SK-N-MC (cell line): ENCODE measurements around the gene ITPKC.
"Not testable (repeated sequence)": the region's sequence is repeated elsewhere in the genome, so short reads cannot be mapped to it uniquely, and the experiment has no call there.

Experiments used
- DNase-seq: peaks from one replicate; pipeline ENCODE4 v3.0.0-alpha.2; 2011; ENCODE audit warnings: low read depth, low spot score
- H3K27ac ChIP-seq: fragments of 200-600 bp; sonication (generic); 2 replicates; pipeline ENCODE4 v1.5.1; 2016; ENCODE audit warnings: mixed run types
- H3K36me3 ChIP-seq: fragments of 200-600 bp; sonication (generic); 2 replicates; pipeline ENCODE4 v1.6.1; 2017; ENCODE audit warnings: antibody characterized with exemption, low read length, mixed read lengths; ENCODE audit not compliant: insufficient read depth
- H3K4me3 ChIP-seq: fragments of 200-600 bp; sonication (generic); 2 replicates; pipeline ENCODE4 v1.5.1; 2016
- H3K9ac ChIP-seq: fragments of 200-600 bp; sonication (generic); 2 replicates; pipeline ENCODE4 v1.8.0; 2017; ENCODE audit warnings: mixed run types, mixed read lengths; ENCODE audit not compliant: insufficient read length
- H3K9me3 ChIP-seq: fragments of 200-600 bp; sonication (generic); 2 replicates; pipeline ENCODE4 v1.6.1; 2017; ENCODE audit warnings: low read depth, mild to moderate bottlenecking, antibody characterized with exemption, low read length, moderate library complexity, mixed read lengths
- EZH2 ChIP-seq: fragments of 200-600 bp; sonication (generic); IDR thresholded peaks from one replicate; pipeline ENCODE4 v1.6.1; 2017; ENCODE audit warnings: antibody characterized with exemption
- FOXP2 ChIP-seq: optimal IDR thresholded peaks from 2 replicates; pipeline ENCODE3; 2011; ENCODE audit warnings: mild to moderate bottlenecking, moderate library complexity; ENCODE audit not compliant: insufficient read depth; ENCODE audit errors: extremely low read length, control extremely low read depth
- POLR2AphosphoS5 ChIP-seq: IDR thresholded peaks from 2 replicates; pipeline ENCODE4 v1.6.1; 2012; ENCODE audit warnings: mild to moderate bottlenecking, low read depth, low read length, borderline replicate concordance

ITPKC gene

DNA sequence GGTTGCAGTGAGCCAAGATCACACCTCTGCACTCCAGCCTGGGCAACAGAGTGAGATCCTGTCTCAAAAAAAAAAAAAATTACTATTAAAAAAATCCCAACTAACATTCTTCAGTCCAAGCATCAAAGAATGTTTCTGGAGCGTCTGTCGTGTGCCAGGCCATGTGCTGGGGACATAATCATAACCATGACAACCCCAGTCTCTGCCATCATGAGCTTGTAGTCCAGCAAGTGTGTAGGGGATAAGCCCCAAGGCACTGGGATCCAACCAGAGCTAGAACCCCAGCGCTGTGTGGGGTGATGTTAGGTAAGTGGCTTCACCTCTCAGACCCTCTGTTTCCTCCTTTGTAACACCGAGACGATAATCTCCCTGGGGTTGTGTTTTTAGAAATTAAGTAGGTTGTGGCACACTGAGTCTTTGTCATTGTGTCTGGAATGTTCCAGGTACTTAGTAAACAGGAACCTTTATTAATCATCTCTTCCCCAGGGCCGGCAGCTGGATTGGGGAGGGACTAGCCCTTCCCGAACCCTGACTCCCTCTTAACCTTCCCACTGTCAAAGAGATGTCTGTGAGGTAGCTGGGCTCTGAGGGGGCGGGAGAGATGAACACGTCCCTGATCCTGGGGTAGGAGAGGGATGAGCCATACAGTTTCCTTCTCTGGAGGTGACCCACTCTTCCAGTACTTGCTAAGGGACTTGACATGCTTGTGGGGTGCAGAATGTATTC is 5.2 kb downstream of the ITPKC start:
- H3K36me3 ChIP-seq = peaks cover 8% of the 10 kb centered on the region
- H3K9me3 ChIP-seq = no peaks in the 10 kb centered on the region
- DNase-seq = no peak
- no peak overlapping the region for H3K27ac ChIP-seq
- H3K4me3 ChIP-seq = no peak overlapping the region
- TF ChIP-seq POLR2AphosphoS5 (no peak), FOXP2 (no peak), EZH2 (no peak)
- H3K9ac ChIP-seq = no peak overlapping the region

DNA sequence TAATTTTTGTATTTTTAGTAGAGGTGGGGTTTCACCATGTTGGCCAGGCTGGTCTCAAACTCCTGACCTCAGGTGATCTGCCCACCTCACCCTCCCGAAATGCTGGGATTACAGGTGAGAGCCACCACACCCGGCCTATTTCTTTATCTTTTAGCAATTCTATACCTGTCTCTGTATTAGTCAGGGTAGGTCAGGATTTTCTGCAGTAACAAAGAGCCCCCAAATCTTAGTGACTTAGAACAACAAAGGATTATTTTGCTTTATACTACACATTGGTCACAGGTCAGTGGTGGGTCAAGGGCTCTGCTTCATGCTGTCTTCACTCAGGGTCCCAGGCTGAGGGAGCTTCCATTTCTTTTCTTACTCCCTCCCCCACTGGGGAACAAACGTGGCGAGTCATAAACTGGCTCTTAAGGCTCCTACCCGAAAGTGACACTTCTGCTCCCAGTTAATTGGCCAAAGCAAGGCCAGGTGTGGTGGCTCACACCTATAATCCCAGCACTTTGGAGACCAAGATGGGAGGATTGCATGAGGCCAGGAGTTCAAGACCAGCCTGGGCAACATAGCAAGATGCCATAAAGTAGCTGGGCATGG is 6.8 kb downstream of the ITPKC start:
- H3K27ac ChIP-seq = no peak overlapping the region
- H3K4me3 ChIP-seq = no peak overlapping the region
- TF ChIP-seq POLR2AphosphoS5 (no peak), FOXP2 (no peak), EZH2 (no peak)
- H3K9me3 ChIP-seq = no peaks in the 10 kb centered on the region
- DNase-seq = no peak
- H3K9ac ChIP-seq = no peak overlapping the region
- peaks cover 15% of the 10 kb centered on the region for H3K36me3 ChIP-seq

DNA sequence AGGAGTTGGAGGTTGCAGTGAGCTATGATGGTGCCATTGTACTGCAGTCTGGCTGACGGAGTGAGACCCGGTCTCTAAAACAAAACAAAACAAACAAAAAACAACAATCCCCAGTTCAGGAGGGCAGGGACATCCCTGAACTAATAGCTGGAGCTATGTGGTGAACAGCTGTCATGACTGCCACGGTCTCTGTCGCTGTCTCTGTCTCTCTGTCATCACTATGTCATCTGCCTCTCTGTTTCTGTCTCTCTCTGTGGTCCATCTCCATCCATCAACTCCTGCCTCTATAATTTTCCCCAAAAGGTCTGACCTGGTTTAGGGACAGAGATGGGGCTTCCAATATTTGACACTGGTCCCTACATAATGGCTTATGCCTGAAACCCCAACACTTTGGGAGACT is 7.4 kb downstream of the ITPKC start:
- Histone ChIP-seq H3K9ac (no peak overlapping the region), H3K4me3 (no peak overlapping the region), H3K9me3 (no peaks in the 10 kb centered on the region), H3K36me3 (peaks cover 15% of the 10 kb centered on the region), H3K27ac (no peak overlapping the region)
- no peak for DNase-seq
- TF ChIP-seq EZH2 (no peak), FOXP2 (no peak), POLR2AphosphoS5 (no peak)

DNA sequence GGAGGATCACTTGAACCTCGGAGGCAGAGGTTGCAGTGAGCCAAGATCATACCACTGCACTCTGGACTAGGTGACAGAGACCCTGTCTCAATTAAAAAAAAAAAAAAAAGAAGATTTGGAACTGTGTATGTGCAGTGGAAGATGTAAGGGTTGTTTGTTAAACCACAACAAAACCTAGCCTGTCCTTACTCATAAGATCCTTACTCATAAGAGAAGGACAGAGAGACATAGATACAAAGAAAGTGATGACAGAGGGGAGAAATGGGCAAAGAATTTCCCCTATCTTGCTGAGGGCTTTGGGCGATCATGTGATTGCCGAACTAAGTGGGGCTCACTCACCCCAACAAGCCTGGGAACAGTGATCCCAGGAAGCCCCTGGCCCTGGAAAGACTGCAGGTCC is 7.9 kb downstream of the ITPKC start:
- Histone ChIP-seq H3K36me3 (peaks cover 15% of the 10 kb centered on the region), H3K9me3 (no peaks in the 10 kb centered on the region), H3K9ac (no peak overlapping the region), H3K27ac (no peak overlapping the region), H3K4me3 (no peak overlapping the region)
- no peak for DNase-seq
- TF ChIP-seq POLR2AphosphoS5 (no peak), EZH2 (no peak), FOXP2 (no peak)

DNA sequence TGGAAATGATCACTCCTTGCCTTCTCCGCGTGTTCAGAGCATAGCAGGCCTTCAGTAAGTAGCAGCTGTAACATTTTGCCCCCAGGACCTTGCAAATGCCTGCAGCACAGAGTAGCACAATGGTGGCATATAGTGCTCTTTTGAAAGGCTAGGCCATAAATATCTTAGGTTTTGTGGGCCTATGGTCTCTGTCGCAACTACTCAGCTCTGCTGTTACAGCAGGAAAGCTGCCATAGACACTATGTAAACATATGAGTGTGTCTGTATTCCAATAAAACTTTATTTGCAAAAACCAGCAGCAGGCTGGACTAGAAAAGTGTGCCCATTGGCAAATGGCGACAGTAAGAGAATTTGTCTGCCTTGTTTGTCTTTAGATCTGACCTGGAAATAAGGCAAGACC is 9.4 kb downstream of the ITPKC start:
- DNase-seq = no peak
- Histone ChIP-seq H3K36me3 (peaks cover 24% of the 10 kb centered on the region), H3K27ac (no peak overlapping the region), H3K4me3 (no peak overlapping the region), H3K9ac (no peak overlapping the region), H3K9me3 (no peaks in the 10 kb centered on the region)
- TF ChIP-seq POLR2AphosphoS5 (no peak), EZH2 (no peak), FOXP2 (no peak)

DNA sequence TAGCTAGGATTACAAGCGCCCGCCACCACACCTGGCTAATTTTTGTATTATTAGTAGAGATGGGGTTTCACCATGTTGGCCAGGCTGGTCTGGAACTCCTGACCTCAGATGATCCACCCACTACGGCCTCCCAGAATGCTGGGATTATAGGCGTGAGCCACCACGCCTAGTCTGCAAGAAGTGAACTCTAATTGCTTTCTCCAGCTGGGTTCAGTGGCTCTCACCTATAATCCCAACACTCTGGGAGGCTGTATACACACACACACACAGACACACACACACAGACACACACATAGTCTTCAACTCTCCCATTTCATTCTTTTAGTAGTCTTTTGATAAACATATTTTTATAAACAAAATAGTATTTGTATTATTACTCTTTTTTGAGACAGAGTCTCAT is 13.2 kb downstream of the ITPKC start:
- H3K36me3 ChIP-seq = peaks cover 35% of the 10 kb centered on the region
- H3K4me3 ChIP-seq, H3K9ac ChIP-seq, H3K9me3 ChIP-seq, H3K27ac ChIP-seq, DNase-seq: not testable (repeated sequence)

DNA sequence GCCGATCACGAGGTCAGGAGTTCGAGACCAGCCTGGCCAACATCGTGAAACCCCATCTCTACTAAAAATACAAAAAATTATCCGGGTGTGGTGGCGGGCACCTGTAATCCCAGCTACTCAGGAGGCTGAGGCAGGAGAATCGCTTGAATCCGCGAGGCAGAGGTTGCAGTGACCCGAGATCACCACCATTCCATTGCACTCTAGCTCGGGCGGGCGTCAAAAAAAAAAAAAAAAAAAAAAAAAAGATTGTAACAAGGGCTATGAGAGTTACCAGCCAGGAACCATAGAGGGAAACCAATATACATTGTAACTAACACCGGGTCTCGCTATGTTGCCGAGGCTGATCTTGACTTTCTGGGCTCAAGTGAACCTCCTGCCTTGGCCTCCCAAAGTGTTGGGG is 15.4 kb downstream of the ITPKC start:
- H3K9ac ChIP-seq, H3K4me3 ChIP-seq, H3K27ac ChIP-seq, H3K9me3 ChIP-seq, DNase-seq: not testable (repeated sequence)
- H3K36me3 ChIP-seq = peaks cover 38% of the 10 kb centered on the region

DNA sequence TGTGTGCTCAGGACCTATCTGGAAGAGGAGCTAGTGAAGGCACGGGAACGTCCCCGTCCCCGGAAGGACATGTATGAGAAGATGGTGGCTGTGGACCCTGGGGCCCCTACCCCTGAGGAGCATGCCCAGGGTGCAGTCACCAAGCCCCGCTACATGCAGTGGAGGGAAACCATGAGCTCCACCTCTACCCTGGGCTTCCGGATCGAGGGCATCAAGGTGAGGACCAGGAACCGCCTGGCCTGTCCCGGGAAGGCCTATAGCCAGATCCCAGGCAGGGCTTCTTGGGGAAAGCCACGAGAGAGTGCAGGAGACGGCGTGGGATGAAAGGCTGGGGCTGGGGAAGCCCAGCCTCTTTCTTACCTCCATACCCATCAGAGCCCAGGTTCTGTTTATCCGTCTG is 16.2 kb downstream of the ITPKC start:
- Histone ChIP-seq H3K9ac (no peak overlapping the region), H3K4me3 (no peak overlapping the region), H3K27ac (no peak overlapping the region), H3K36me3 (peaks cover 35% of the 10 kb centered on the region), H3K9me3 (no peaks in the 10 kb centered on the region)
- TF ChIP-seq POLR2AphosphoS5 = no peak
- TF ChIP-seq EZH2 = no peak
- no peak for TF ChIP-seq FOXP2
- no peak for DNase-seq

DNA sequence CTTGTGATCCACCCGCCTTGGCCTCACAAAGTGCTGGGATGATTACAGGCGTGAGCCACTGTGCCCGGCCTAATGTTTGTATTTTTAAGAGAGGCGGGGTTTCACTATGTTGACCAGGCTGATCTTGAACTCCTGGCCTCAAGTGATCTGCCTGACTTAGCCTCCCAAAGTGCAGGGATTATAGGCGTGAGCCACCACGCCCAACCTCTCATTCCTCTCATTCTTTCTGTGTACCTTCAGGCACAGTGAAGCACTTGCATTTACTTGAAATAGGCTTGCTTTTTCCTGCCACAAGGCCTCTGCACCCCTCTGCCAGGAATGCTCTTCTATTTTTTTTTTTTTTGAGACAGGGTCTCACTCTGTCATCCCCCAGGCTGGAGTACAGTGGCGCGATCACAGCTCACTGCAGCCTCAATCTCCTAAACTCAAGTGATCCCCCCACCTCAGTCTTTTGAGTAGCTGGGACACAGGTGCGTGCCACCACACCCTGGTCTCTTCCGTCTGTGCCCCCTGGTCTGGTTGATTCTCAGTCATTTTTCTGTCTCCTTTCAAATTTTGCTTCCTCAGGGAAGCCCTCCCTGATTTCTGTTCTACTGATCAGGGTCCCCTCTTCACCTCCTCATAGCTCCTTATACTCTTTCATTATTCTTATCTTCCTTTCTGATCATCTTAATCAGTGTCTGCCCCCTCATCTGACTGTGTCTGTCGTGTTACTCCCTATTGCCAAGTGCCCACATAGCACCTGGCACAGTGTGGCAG is 18.3 kb downstream of the ITPKC start:
- H3K9me3 ChIP-seq = no peaks in the 10 kb centered on the region
- H3K36me3 ChIP-seq = peaks cover 35% of the 10 kb centered on the region
- no peak for DNase-seq
- no peak overlapping the region for H3K4me3 ChIP-seq
- H3K9ac ChIP-seq = no peak overlapping the region
- no peak for TF ChIP-seq EZH2
- no peak for TF ChIP-seq FOXP2
- no peak for TF ChIP-seq POLR2AphosphoS5
- H3K27ac ChIP-seq = no peak overlapping the region

GRCh38 chr19:40736661-40737060 is 19.7 kb downstream of the ITPKC start:
- H3K9ac ChIP-seq = no peak overlapping the region
- no peak overlapping the region for H3K27ac ChIP-seq
- DNase-seq = no peak
- H3K36me3 ChIP-seq = peaks cover 26% of the 10 kb centered on the region
- no peak for TF ChIP-seq EZH2
- TF ChIP-seq FOXP2 = no peak
- no peak for TF ChIP-seq POLR2AphosphoS5
- H3K4me3 ChIP-seq = no peak overlapping the region
- H3K9me3 ChIP-seq = no peaks in the 10 kb centered on the region
